Renal cortex interstitium (tissue), 11 donors: ENCODE measurements around the gene CD99L2. TPM values are rescaled to one million over a fixed set of nuclear protein-coding genes. Genes with fewer than 3 reads are reported as not detected.
"Not testable (repeated sequence)": the region's sequence is repeated elsewhere in the genome, so short reads cannot be mapped to it uniquely, and the experiment has no call there.

Experiments used
- DNase-seq, 11 donors: peaks; one replicate each; pipeline ENCODE4 v3.0.0-alpha.2; 2013; ENCODE audit warnings: low read depth in 9 of 11, low spot score in 4 of 11; ENCODE audit errors: extremely low read depth in 1 of 11
- polyA plus RNA-seq, 3 donors: library from polyadenylated mRNA; unstranded; fragments of 120-200 nt; gene quantifications; one replicate each; pipeline ENCODE4 v1.2.1, GENCODE V29; 2013; ENCODE audit not compliant: insufficient read length in 3 of 3

Gene CD99L2
- polyA plus RNA-seq, 3 donors = 37.6 to 45.9 (median 39.9) TPM

DNA sequence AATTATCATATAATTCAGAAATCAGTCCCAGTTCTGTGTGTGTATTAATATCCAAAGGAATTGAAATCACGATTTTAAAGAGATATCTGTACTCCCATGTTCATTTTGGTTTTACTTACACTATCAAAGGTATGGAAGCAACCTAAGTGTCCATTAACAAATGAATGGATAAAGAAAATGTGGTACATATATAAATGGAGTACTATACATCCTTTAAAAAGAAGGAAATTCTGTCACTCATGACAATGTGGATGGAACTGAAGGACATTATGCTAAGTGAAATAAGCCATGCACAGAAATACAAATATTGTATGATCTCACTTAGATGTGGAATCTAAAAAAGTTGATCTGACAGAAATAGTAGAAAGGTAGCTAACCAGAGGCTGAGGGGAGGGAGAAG lies 63.8 kb downstream of the CD99L2 start:
- no peak for DNase-seq

DNA sequence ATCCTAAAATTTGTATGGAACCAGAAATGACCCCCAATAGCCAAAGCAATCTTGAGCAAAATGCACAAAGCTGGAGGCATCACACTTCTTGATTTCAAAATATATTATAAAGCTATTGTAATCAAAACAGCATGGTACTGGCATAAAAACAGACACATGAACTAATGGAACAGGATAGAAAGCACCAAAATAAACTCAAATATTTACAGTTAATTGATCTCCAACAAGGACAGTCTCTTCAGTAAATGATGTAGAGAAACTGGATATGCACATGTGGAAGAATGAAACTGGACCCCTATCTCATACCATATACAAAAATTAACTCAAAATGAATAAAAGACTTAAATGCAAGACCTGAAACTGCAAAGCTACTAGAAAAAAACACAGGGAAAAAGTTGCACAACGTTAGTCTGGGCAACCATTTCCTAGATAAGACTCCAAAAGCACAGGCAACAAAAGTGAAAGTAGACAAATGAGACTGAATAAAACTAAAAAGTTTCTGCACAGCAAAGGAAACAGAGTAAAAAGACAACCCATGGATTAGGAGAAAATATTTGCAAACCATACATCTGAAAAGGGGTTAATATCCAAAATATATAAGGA lies 64.9 kb downstream of the CD99L2 start:
- no peak for DNase-seq

DNA sequence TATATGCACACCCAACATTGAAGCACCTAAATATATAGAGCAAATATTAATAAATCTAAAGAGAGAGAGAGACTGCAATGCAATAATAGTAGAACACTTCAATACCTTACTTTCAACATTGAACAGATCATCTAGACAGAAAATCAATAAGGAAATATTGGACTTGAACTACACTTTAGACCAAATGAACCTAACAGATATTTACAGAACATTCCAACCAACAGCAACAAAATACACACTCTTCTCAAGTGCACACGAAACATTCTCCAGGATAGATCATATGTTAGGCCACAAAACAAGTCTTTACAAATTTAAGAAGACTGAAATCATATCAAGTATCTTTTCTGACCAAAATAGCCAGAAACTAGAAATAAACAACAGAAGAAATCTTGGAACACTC lies 66.6 kb downstream of the CD99L2 start:
- no peak for DNase-seq

DNA sequence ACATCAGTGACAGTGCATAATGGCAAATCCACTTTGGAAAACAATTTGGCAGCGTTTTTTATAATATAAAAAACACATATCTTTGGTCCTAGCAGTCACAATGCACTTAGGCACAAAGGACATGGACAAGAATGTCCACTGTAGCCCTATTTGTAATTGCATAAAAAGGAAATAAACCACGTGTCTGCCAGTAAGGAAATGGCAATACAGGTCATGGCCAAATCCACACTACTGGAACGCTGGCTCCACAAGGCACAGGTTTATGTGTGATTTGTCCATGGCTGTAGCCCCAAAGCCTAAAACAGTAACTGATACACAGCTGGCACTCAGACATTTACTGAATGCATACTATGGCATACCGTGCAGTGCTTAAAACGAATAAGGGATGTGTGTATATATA lies 69.7 kb downstream of the CD99L2 start:
- DNase-seq = no peak

DNA sequence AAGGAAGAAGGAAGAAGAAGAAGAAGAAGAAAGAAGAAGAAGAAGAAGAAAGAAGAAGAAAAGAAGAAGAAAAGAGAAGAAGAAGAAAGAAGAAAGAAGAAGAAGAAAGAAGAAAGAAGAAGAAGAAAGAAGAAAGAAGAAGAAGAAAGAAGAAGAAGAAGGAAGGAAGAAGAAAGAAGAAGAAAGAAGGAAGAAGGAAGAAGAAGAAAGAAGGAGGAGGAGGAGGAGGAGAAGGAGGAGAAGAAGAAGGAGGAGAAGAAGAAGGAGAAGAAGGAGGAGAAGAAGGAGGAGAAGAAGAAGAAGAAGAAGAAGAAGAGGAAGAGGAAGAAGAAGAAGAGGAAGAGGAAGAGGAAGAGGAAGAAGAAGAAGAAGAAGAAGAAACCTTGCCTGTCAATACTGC lies 74.1 kb downstream of the CD99L2 start:
- DNase-seq = not testable (repeated sequence)

DNA sequence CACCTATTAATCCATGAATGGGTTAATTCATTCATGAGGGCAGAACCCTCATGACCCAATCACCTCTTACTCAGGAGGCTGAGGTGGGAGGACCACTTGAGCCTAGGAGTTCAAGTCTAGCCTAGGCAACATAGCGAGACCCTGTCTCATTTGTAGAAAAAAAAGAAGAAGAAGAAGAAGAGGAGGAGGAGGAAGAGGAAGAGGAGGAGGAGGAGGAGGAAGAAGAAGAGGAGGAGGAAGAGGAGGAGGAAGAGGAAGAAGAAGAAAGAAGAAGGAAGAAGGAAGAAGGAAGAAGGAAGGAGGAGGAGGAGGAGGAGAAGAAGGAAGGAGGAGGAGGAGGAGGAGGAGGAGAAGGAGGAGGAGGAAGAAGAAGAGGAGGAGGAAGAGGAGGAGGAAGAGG lies 74.6 kb downstream of the CD99L2 start:
- DNase-seq = not testable (repeated sequence)

DNA sequence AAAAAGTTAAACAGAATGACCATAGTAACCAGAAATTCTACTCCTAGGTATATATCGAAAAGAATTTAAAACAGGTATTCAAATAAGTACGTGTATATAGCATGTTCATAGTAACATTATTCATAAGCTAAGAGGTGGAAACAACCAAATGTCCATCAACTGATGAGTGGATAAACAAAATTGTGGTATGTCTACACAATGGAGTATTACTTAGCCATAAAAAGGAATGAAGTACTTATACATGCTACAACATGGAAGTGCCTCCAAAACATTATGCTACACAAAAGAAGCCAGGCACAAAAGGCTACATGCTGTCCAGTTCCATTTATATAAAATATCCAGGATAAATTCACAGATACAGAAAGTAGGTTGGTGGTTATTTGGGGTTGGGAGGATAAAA lies 76.5 kb downstream of the CD99L2 start:
- DNase-seq = no peak

DNA sequence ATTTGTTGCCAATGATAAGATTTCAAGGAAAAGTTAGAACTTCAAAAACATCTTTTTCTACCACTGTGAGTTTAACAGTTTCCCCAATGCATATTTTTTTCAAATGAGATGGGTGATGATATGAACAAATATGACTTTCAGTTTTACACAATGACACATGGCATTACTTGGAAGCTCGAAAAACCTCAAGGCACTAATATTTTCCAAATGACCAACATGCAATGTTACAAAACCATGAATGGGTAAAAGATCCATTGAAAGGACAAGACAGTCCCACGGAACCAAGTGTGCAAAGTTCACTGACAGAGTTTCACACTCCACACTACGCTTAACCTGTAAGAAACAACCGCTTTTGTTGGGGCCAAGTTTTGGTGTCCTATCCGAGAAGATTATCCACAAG lies 84.5 kb downstream of the CD99L2 start:
- DNase-seq = no peak

DNA sequence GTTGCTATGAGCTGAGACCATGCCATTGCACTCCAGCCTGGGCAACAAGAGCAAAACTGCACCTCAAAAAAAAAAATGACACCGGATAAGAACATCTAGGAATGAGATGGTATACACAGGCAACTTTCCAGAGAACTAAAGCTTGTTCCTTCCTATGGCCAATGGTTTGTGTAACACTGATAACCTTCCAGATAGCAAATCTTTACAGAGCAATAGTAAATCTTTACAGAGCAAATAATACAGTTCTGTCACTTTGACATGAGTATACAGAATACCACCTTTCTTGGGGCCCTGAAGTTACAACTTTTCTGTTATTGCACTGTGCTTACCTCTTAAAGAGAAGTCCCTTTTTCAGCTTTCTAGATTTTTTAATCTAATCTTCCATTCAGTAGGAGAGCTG lies 91.6 kb downstream of the CD99L2 start:
- DNase-seq = no peak

DNA sequence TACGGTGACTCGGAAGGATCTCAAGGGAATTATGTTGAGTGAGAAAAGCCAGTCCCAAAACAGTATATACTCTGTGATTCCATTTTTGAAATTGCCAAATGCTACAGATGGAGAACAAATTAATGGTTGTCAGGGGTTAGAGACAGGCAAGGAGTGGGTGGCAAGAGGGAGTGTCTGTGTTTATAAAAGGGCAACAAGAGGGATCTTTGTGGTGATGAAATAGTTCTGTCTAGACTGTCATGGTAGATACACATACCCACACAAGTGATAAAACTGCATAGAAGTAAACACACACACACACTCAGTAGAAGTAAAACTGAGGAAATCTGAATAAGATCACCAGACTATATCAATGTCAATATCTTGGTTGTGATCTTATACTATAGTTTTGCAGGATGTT lies 92.7 kb downstream of the CD99L2 start:
- DNase-seq = no peak

DNA sequence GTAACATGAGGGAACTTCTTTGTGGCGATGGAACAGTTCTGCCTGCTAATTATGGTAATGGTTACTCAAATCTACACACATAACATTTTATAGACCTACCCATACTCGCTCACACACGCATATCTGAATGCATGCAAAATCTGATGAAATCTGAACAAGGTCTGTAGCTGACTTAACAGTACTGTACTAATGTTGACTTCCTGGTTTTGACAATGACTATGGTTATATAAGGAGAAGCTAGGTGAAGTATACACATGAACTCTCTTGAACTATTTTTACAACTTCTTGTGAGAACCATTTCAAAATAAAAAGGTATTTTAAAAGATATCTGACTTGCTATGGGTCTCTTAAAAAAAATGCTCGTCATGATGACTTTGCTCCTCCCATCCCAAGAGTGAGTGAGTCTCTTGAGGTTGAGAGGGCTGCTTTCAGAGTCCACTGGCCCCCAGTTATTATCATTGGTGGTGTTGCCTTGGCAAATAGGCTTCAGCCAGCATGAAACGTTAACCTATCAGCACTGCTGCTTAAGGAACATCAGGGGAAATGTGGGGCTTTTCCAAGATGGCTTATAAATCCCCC lies 105.4 kb downstream of the CD99L2 start:
- DNase-seq = no peak

DNA sequence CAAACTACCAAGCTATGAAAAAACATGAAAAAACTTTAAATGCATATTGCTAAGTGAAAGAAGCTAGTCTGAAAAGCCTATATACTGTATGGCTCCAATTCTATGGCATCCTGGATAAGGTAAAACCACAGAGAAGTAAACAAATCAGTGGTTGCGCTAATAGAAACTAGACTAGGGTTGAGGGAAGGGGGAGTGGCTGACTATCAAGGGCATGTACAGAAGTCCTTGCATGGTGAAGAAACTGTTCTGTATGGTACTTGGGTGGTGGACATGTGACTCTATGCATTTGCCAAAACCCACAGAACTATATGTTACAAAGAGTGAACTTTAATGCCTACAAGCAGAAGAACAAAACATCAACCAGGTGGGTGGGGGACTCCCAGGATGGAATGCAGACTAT lies 108.4 kb downstream of the CD99L2 start:
- DNase-seq = no peak

DNA sequence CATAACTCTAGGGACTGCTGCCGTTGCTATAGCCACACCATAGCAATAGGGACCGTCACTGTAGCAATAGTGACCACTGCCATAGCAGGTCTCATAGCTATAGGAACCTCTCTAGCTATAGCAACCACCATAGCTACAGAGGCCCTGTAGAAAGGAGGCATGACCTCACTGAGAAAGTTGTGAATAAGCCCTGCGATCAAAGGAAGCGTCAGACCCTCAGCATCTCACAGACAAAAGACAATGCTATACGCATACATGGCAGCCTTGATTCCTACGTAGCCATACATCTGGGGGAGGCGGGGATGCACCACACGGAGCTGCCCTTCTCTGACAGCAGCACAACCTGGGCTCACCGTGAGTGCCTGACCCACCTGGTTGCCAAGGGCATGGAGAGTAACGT lies 116.8 kb downstream of the CD99L2 start:
- no peak for DNase-seq

DNA sequence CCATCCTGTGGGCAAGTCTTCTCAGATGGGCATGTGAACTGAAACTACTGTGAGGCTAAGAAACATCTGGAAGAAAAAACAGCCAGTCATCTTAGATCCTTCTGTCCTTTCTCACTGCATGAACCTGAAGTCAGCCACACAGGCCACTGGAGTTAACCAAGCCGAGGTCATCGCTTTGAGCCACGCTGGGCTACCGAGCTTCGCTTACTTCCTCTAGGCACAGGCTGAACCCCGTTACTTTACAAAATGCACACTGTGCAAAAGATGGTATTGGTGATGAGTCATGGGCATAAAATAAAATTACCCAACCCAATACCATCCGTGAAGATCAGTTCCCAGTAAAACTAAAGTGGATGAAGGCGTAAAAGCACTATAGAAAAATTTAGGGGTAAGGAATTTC lies 119.1 kb downstream of the CD99L2 start:
- no peak for DNase-seq

DNA sequence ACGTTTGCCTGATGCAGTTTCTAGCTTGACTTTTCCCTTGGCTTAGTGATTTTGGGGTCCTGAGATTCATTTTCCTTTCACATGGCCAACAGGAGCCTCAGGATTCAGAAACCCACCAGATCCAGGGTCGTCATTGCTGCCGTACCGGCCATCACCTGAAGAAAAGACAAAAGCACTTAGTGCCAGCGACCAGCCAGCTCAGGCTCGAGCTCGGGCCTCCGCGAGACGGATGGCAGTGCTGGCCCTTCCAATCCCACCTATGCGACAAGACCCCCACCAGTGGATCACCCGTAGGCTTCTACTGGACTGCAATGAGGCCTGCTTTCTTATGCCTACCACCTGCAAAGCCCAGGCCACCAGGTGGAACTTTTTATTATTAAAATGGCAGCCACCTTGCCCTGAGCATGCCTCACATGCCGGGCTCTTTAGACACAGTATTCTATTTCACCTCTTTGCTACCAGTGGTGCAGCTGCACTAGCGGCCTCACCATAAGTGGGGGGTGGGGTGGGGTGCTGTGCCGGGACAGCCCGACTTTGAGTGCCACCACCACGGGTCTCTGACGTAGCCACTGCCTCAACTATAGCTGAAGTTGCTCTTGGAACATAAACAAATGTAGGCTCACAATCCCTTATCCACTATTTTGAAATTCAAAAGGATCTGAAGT lies 121.0 kb downstream of the CD99L2 start:
- no peak for DNase-seq

DNA sequence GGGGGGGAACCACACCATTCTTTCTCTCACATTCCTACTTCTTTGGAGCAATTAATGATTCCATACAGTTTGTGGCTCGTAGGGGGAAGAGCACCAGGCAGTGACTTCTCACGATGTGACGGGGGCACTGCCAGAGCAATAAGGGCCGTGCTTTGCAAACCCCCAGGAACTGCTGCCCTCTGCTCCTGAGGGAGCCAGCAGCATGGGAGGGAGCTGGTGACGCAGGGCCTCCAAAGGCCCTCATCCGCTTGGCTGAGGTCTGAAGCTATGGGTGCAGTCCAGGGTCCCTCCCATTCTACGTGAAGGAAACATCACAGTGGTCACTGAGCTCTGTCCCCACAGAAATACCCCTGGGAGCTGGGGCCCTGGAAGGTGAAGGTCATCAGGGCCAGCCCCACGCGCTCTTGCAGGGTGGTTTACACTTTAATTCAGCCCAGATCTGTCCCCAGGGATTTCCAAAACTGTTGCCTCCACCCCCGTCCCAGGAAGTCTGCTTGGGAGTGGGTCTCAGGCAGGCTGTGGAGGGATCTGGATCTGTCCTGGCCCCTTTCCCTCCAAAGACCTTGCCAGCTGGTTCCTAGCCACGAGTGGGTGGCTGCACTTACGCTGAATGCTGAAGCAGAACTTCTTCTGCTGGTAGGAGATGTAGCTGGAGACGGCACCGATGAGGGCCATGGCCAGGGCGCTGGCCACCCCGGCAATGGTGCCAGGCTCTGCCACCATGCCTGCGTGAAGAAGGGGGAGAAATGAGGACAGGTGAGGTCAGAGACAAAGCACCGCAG lies 122.7 kb downstream of the CD99L2 start:
- DNase-seq = no peak

DNA sequence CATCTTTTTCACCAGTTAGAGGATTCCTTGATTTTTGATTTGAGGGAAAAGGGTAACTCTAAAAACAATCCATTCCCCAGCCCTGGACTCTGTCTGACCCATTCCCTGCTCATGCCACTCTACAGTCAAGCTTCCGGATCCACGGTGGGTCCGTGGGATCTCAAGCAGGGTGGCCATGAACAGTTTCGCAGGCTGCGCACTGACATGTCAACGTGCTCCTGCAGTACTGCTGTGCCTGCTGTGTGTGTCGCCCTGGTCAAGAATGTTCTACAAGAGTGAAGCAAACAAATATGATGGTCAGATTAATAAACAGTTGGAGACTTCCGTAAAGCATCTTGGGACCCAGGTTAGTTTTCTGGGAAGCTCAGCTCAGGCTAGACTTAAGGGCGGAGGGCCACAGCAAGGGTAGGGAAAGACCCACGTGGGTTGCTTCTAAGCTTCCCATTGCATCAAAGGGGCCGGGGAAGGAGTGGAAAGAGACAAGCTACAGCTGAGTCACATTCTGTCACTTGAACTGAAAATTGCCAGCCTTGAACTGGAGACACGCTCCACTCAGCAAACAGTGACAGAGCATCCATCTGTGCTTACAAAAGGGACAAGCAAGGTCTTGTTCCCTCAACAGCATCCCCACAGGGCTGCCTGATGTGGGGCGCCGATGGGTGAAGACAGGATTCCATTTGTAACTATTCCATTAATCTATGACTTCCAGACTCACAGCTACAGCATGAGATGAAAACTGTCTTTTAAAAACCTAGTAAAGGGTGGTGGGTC lies 123.5 kb downstream of the CD99L2 start:
- no peak for DNase-seq

DNA sequence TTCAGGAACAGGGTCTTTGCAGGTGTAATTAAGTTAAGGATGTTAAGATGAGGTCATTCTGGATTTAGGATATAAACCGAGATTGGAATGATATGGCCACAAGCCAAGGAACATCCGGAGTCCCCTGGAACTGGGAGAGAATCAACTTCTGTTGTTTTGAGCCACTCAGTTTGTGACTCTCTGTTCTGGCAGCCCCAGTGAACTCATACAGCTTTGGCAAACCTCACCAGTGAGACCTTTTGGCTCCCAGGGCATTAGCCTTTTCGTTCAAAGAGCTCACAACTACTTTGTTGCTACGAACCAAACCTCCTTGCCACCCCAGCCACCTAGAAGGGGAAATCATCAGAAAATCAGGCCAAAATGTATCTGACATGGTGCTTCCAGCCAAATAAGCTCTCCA lies 124.8 kb downstream of the CD99L2 start:
- no peak for DNase-seq

DNA sequence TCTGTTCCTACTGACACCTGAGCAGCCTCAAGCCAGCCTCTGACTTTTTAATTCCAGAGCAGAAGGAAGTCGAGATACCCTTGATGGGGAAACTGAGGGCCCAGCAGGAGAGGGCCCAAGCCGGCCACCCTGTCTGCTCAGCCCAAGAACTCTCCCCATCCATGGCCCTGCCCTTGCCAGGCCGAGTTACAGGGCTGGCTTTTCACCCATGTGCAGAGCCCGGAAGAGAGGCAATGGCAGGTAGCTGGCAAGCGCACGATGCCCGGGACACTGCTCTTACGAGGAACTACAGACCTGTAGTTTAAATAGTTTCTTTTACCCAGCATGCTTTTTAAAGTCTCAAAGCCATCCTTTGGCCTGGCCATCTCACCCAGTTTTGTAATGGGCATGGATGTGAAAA lies 125.4 kb downstream of the CD99L2 start:
- DNase-seq = no peak
